Measurements from ENCODE around the gene CYTH1.

GRCh38 chr17:78653382-78653781 is 128.7 kb downstream of the CYTH1 start:
- TF ChIP-seq POLR2AphosphoS5 (IDR thresholded peaks at IDR 0.05) (no peak), CTCF (IDR thresholded peaks at IDR 0.05) (no peak), POLR2A (IDR thresholded peaks at IDR 0.05) (no peak)

Measured in upper lobe of left lung (tissue), 4 donors.